Right lobe of liver (tissue), 6 donors: ENCODE measurements around the gene HNRNPUL1. TPM values are rescaled to one million over a fixed set of nuclear protein-coding genes. Genes with fewer than 3 reads are reported as not detected.
"Not testable (repeated sequence)": the region's sequence is repeated elsewhere in the genome, so short reads cannot be mapped to it uniquely, and the experiment has no call there.

Source experiments
- ATAC-seq, 4 donors: fragments of 200-7000 bp; cut with Tn5 transposase; one replicate each; pipeline ENCODE4 v1.9.1; 2020; ENCODE audit warnings: mild to moderate bottlenecking in 4 of 4, moderate library complexity in 4 of 4
- DNase-seq, 3 donors: peaks; one replicate each; pipeline ENCODE4 v3.0.0-alpha.2; 2020
- H3K27ac ChIP-seq, 3 donors: fragments of 200-600 bp; one replicate each; pipeline ENCODE4 v1.8.0; 2022
- H3K27me3 ChIP-seq, 2 donors: fragments of 200-600 bp; one replicate each; pipeline ENCODE4 v1.8.0; 2022
- H3K36me3 ChIP-seq, 4 donors: fragments of 200-600 bp; sonication (generic) in 1 of 4; one replicate each; pipeline versions ENCODE4 v1.5.1 to v1.8.0; 2017 to 2022; ENCODE audit warnings: control low read depth in 1 of 4
- H3K4me1 ChIP-seq, 4 donors: fragments of 200-600 bp; sonication (generic) in 1 of 4; one replicate each; pipeline versions ENCODE4 v1.5.1 to v1.8.0; 2017 to 2022; ENCODE audit warnings: control low read depth in 1 of 4
- H3K4me3 ChIP-seq, 3 donors: fragments of 200-600 bp; one replicate each; pipeline ENCODE4 v1.8.0; 2022
- H3K9me3 ChIP-seq, 4 donors: fragments of 200-600 bp; sonication (generic) in 1 of 4; one replicate each; pipeline versions ENCODE4 v1.5.1 to v1.8.0; 2017 to 2022; ENCODE audit warnings: control low read depth in 1 of 4
- POLR2A ChIP-seq: fragments of 450-650 bp; IDR thresholded peaks from one replicate; pipeline ENCODE4 v1.6.1; 2017; ENCODE audit warnings: antibody characterized with exemption, mild to moderate bottlenecking
- WGBS: methylation state at CpG from one replicate; pipeline ENCODE4 v1.1.6; 2018; ENCODE audit warnings: low coverage, low lambda C conversion rate; ENCODE audit not compliant: insufficient coverage; ENCODE audit errors: missing lambda C conversion rate; 5-methylcytosine and 5-hydroxymethylcytosine counted together
- intact Hi-C, 2 donors: fragments of 100-400 bp; cut with DNase I; formaldehyde crosslinking; loops; one replicate each; pipeline versions ENCODE4 v1.11.2 to v1.14.1; 2022
- total RNA-seq, 6 experiments: library from RNA; depleted of rRNA in 2 of 6; stranded (reverse); fragments of >200 nt in 2 of 6; fragmentation: NEBNext Ultra II Directional in 3 of 6; extraction: Animal tissue kit (Norgen Biotek cat#: 25700) in 3 of 6; gene quantifications; one replicate each; pipeline versions ENCODE4 v1.1.0 to v1.2.4, GENCODE V29; 2016 to 2023
- TF ChIP-seq, protein P1 (sequence below), 4 donors: fragments of 200-600 bp in 3 of 4; fragments of 450-650 bp in 1 of 4; IDR thresholded peaks; one replicate each; pipeline versions ENCODE4 v1.5.1 to v1.8.0; 2016 to 2022; ENCODE audit warnings: antibody characterized with exemption in 4 of 4, mild to moderate bottlenecking in 2 of 4
- donor health status: DM: no; HTN: yes; CAD: no.
- donor health status: DM: no; HTN: no; CAD: no.
- donor health status: DM: no; HTN: no; CAD: no.
- donor health status: DM: no; HTN: yes; CAD: no.
- donor health status: DM: no; HTN: yes; CAD: no.

The HNRNPUL1 gene
- total RNA-seq, 6 experiments from 2014 or later, result 53.5 to 70.0 (median 61.8) TPM

DNA sequence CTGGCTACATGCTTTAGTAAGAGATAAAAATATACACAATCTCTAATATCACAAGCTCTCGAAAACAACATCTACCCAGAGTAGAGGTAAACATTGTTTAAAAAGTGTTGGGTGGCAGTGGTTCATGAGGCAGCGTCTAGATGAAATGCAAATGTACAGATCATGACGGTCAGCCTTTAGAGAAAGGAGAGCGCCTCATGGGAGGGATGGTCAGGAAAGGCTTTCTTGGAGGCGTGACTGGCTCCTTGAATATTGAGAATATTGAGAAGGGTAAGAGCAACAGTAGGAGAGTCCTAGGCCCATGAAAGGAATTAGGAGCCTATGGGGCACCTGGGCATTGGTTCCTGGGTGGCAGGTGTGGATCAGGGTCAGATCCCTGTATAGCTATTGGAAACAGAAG is 10.6 kb downstream of the HNRNPUL1 start:
- Histone ChIP-seq H3K36me3 (peaks cover 26 to 100% (median 79%) of the 10 kb centered on the region in 4 donors), H3K4me3 (no peak overlapping the region), H3K27me3 (no peaks in the 10 kb centered on the region), H3K9me3 (no peaks in the 10 kb centered on the region), H3K27ac (no peak overlapping the region), H3K4me1 (no peaks in the 10 kb centered on the region)
- no peak for TF ChIP-seq POLR2A
- TF ChIP-seq, protein P1, sequence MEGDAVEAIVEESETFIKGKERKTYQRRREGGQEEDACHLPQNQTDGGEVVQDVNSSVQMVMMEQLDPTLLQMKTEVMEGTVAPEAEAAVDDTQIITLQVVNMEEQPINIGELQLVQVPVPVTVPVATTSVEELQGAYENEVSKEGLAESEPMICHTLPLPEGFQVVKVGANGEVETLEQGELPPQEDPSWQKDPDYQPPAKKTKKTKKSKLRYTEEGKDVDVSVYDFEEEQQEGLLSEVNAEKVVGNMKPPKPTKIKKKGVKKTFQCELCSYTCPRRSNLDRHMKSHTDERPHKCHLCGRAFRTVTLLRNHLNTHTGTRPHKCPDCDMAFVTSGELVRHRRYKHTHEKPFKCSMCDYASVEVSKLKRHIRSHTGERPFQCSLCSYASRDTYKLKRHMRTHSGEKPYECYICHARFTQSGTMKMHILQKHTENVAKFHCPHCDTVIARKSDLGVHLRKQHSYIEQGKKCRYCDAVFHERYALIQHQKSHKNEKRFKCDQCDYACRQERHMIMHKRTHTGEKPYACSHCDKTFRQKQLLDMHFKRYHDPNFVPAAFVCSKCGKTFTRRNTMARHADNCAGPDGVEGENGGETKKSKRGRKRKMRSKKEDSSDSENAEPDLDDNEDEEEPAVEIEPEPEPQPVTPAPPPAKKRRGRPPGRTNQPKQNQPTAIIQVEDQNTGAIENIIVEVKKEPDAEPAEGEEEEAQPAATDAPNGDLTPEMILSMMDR (IDR thresholded peaks at IDR 0.05), result no peak
- intact Hi-C loops, result no loop called here
- DNase-seq, result no peak
- no peak for ATAC-seq
- WGBS, result 93% methylated on average over 5 of the region's 5 CpGs

DNA sequence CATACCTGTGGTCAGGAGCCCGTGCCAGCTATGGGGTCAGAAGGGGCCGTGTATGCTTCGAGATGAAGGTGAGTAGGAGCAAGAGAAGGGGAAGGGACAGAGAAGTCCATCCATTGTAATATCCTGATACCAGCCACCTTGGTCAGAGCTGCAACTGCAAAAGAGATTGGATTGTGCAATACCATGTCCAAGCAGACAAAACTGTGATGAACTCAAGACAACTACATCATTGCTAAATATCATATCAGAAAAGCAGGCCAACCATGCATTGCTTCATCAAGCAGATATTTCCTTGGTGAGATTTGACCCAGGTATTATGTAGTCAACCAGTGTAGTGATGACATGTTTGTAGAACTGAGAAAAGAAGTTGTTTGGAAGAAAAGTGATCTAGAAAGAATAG is 12.1 kb downstream of the HNRNPUL1 start:
- intact Hi-C loops, result no loop called here
- DNase-seq (no peak), ATAC-seq (peak in 2 of 4 donors; percentile 17 to 28)
- H3K36me3 ChIP-seq, result peaks cover 35 to 100% (median 80%) of the 10 kb centered on the region in 4 donors
- H3K27me3 ChIP-seq, result no peaks in the 10 kb centered on the region
- WGBS, result 60% methylated on average over 1 of the region's 3 CpGs
- H3K27ac ChIP-seq, result no peak overlapping the region
- no peaks in the 10 kb centered on the region for H3K4me1 ChIP-seq
- no peaks in the 10 kb centered on the region for H3K9me3 ChIP-seq
- TF ChIP-seq POLR2A, result no peak
- TF ChIP-seq, protein P1 (IDR thresholded peaks at IDR 0.05), result no peak
- no peak overlapping the region for H3K4me3 ChIP-seq

DNA sequence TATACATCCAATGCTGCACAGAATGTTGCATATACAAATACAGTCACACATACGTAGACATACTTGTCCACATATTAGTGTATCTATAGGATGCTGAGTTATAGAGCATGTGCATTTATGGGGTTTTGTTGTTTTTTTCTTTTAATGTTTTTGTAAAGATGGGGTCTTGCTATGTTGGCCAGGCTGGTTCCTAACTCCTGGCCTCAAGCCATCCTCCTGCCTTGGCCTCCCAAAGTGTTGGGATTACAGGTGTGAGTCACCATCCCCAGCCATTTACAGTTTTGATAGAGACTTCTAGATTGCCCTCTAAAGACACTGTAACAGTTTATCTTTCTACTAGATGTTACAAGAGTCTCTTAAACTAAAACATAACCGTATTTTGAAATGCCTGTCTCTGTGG is 14.3 kb downstream of the HNRNPUL1 start:
- H3K4me1 ChIP-seq, result no peaks in the 10 kb centered on the region
- H3K9me3 ChIP-seq, result no peaks in the 10 kb centered on the region
- H3K27me3 ChIP-seq, result no peaks in the 10 kb centered on the region
- no peak for ATAC-seq
- WGBS, result 90% methylated on average over 2 of the region's 2 CpGs
- intact Hi-C loops, result no loop called here
- DNase-seq, result no peak
- TF ChIP-seq POLR2A, result no peak
- TF ChIP-seq, protein P1 (IDR thresholded peaks at IDR 0.05), result no peak
- H3K4me3 ChIP-seq, result no peak overlapping the region
- H3K27ac ChIP-seq, result no peak overlapping the region
- H3K36me3 ChIP-seq, result peaks cover 19 to 97% (median 71%) of the 10 kb centered on the region in 4 donors

DNA sequence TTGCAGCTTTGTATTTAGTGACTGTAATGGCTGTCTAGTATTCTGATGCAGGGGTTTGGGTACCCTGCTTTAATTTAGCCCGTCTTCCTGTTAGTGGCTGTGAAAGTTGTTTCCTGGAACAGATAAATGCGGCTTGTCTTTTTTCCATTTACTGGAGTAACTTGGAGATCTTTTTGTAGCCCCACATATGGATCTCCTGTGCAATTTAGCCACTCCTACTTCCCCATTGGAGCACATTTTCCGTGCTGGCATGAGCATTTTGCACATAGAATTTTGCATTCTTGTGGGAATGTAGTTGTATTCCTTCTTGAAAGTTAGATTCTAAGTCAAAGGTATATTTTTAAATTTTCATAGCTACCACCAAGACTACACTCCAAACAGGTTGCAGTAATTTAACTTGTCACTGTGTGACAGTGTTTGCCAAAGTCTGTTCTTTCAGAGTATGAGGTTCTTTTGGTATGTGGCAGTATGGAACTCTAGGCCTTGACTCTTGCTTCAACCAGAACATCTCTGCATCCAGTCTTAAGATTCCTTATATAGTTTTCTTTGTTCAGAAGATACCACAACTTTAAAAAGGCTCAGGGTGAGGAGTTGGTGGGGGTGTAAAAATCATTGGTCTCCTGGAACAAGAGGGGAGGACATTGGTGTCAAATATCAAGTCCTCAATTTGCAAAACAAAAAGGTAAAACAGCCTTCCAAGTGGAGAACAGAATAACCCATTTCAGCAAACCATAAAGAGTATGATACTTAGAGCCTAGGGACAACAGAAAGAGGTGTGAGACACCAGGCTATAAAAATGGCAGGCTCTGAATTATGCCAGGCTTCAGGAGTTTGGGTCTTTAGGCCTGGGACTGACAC is 24.7 kb downstream of the HNRNPUL1 start:
- Histone ChIP-seq H3K4me1 (no peaks in the 10 kb centered on the region), H3K4me3 (no peak overlapping the region), H3K36me3 (peaks cover 14 to 89% (median 38%) of the 10 kb centered on the region in 4 donors), H3K9me3 (no peaks in the 10 kb centered on the region), H3K27me3 (no peaks in the 10 kb centered on the region), H3K27ac (no peak overlapping the region)
- TF ChIP-seq POLR2A, result no peak
- TF ChIP-seq, protein P1 (IDR thresholded peaks at IDR 0.05), result no peak
- DNase-seq (no peak), ATAC-seq (no peak)
- WGBS, result 73% methylated on average over 3 of the region's 3 CpGs
- intact Hi-C loops, result no loop called here

DNA sequence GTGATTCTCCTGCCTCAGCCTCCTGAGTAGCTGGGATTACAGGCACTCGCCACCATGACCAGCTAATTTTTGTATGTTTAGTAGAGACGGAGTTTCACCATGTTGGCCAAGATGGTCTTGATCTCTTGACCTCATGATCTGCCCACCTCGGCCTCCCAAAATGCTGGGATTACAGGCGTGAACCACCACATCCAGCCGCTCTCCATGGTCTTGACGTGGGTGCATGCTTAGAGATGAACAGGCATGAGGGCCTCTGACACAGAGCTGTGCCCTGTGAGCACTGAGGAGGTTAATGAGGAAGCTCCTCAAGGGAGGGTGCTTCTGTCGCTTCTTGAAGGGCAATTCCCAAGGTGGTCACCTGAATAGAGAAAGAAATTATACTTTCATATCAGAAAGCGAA is 25.6 kb downstream of the HNRNPUL1 start:
- H3K4me1 ChIP-seq, intact Hi-C loops, H3K27me3 ChIP-seq, H3K4me3 ChIP-seq, DNase-seq, ATAC-seq, H3K27ac ChIP-seq, H3K9me3 ChIP-seq: not testable (repeated sequence)
- WGBS, result 97% methylated on average over 8 of the region's 8 CpGs
- H3K36me3 ChIP-seq, result peaks cover 14 to 89% (median 43%) of the 10 kb centered on the region in 4 donors
